HG02610 (cell line): Measurements from ENCODE around the gene MPLKIP.
"Not testable (repeated sequence)": the region's sequence is repeated elsewhere in the genome, so short reads cannot be mapped to it uniquely, and the experiment has no call there.

Source experiments
- ATAC-seq: cut with Tn5 transposase; IDR thresholded peaks from one replicate; pipeline ENCODE4 v1.9.1; 2021; ENCODE audit warnings: mild to moderate bottlenecking, moderate library complexity; ENCODE audit not compliant: unreplicated experiment

Gene MPLKIP

GRCh38 chr7:40134428-40135316 is at the start of gene MPLKIP, which contains the start of gene SUGCT:
MPLKIP (minus strand) TSS chr7:40134622; CDS start chr7:40134567, 55 bp downstream.
SUGCT (plus strand) TSS chr7:40135005.
- peak; percentile 86 for ATAC-seq

DNA sequence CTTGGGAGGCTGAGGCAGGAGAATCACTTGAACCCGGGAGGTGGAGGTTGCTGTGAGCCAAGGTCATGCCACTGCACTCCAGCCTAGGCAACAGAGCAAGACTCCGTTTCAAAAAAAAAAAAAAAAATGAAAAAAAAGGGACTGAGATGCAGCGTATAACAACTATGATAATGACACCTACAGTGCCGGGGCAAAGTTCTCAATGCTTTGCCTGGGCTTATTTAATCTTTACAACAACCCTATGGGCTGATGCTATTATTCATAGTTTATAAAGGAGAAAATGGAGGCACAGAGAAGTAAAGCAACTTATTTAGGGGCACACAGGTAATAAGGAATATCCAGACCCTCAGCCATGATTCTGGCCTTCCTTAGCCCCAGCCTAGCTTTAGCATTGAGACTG is 48.0 kb upstream of the MPLKIP start:
- no peak for ATAC-seq

DNA sequence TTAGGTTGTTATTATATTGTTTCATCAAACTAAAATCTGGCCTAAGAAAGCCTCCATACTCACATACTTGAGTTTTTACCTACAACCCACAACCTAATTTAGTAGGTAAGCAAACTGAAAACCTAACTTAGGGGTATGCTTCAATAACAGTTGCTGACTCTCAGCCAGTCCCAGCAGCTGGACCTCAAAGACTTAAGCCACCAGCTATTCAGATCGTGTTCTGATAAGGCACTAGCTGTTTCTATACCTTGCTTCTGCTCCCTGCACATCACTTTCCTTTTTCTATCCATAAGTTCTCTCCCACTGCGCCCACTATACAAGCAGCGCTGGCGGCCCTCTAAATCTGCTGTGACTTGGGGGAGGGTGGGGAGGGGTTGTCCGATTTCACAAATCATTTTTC is 42.6 kb upstream of the MPLKIP start:
- no peak for ATAC-seq

DNA sequence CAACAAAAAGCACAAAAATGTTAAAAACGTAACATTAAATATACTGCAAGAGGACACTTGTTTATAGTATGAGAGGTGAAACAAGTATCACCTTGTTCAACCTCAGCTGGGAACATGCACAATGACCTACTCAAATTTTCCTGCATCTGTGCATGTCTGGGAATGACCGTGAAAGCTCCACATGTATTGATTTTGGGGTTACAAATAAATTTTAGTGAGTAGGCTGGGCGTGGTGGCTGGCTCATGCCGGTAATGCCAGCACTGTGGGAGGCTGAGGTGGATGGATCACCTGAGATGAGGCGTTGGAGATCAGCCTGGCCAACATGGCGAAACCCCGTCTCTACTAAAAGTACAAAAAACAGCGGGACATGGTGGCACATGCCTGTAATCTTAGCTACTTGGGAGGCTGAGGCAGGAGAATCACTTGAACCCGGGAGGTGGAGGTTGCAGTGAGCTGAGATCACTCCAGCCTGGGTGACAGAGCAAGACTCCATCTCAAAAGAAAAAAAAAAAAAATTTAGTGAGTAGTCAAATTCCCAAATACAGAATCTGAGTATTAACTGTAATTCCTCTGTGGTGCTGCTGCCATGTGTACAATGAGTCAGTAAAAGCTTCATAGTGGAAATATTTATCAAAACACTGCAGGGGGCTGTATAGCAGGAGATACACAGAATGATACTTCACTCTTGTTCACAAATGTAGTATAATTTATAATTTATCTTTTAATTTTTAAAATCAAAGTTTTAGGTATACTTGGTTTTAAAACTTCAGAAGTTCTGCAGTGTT is 41.5 kb upstream of the MPLKIP start:
- ATAC-seq, result no peak

- ATAC-seq, result not testable (repeated sequence)
These were observed 40.8 kb upstream of the MPLKIP start for GRCh38 chr7:40175256-40175655.

GRCh38 chr7:40173121-40173520 is 38.7 kb upstream of the MPLKIP start:
- ATAC-seq, result not testable (repeated sequence)

GRCh38 chr7:40168266-40168665 is 33.8 kb upstream of the MPLKIP start:
- ATAC-seq, result not testable (repeated sequence)

DNA sequence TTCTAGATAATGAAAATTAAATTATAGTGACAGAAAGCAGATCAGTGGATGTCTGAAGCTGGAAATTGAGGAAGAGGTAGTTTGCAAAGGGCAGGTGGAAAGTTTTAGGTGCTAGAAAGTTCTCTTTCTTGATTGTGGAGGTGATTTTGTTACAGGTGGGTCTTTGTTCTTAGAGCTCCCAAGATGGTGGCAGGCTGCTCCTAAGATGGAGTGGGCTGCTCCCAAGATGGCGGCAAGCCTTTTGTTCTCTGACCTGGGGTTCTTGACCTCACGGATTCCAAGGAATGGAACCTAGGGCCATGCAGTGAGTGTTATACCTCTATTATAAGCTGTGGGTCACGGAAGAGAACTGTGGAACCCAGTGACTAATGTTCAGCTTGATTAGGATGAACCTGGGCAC is 32.9 kb upstream of the MPLKIP start:
- ATAC-seq, result no peak

GRCh38 chr7:40165216-40165615 is 30.8 kb upstream of the MPLKIP start:
- ATAC-seq, result no peak

GRCh38 chr7:40162516-40162915 is 28.1 kb upstream of the MPLKIP start:
- no peak for ATAC-seq

- no peak for ATAC-seq
These were observed 22.6 kb upstream of the MPLKIP start for GRCh38 chr7:40156988-40157387.

- ATAC-seq, result no peak
These were observed 17.1 kb upstream of the MPLKIP start for GRCh38 chr7:40151504-40151903.

DNA sequence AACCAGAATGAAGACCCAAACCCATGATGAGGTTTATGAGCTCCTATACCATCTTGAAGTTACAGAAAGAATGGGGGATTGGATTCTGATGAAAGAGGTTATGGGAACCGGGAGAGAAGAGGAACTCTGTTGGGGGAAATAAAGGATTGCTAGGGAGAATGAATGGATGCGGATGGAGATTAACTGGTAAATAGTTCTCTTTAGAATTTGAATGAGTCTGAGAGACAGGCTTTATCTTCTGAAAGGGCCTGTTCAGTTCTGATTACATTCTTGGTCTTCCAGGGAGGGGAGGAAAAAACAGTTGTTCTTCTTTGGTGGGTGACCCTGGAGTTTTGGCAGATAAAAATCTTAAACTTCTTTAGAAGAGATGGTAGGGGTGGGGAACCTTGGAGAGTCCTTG is 14.2 kb upstream of the MPLKIP start:
- no peak for ATAC-seq

- ATAC-seq, result not testable (repeated sequence)
These were observed 13.8 kb upstream of the MPLKIP start for GRCh38 chr7:40148247-40148580.

- no peak for ATAC-seq
These were observed 13.2 kb upstream of the MPLKIP start for GRCh38 chr7:40147371-40148246.

DNA sequence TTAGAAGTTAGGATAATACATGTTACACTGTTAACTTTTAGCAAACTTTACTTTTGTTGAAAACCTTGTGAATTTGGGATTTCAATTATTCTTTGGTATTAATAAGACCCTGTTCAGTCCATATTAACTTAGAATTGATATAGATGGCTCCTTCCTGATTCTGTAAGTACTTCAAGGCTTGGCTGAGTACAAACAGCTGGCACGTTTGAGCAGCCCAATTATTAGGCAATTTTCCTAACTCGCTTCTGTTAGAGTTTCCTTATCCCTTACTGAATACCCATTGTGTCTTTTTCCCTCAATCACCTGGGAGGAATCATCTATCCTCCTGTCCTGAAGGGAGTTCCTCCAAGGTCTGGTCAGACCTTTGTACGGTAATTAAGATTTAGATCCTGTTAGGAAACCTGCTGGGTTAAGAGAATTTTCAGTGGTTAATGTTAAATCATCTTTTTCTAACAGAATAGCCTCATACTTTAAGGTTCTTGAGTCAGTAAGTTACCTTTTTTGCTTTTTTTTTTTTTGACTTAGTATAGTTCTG is 11.2 kb upstream of the MPLKIP start:
- ATAC-seq, result not testable (repeated sequence)

GRCh38 chr7:40141916-40142315 is 7.5 kb upstream of the MPLKIP start:
- ATAC-seq, result not testable (repeated sequence)

GRCh38 chr7:40139891-40140290 is 5.5 kb upstream of the MPLKIP start:
- not testable (repeated sequence) for ATAC-seq

DNA sequence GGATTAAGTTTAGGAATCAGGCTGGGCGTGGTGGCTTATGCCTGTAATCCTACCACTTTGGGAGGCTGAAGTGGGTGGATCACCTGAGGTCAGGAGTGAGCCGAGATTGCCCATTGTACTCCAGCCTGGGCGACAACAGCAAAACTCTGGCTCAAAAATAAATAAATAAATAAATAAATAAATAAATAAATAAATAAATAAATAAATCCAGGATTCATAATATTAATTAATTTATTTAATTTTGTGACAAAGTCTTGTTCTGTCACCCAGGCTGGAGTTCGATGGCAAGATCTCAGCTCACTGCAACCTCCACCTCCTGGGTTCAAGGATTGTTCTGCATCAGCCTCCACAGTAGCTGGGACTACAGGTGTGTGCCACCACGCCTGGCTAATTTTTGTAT is 4.6 kb upstream of the MPLKIP start:
- no peak for ATAC-seq

GRCh38 chr7:40137563-40137962 is 3.1 kb upstream of the MPLKIP start:
- ATAC-seq, result no peak

GRCh38 chr7:40135317-40135610 is 842 bp upstream of the MPLKIP start:
- ATAC-seq, result no peak
